Astrocyte (in vitro differentiated cells and primary cell): ENCODE measurements around the gene SPINK4. TPM values are rescaled to one million over a fixed set of nuclear protein-coding genes. Genes with fewer than 3 reads are reported as not detected.

ENCODE experiments used
- DNase-seq: peaks from one replicate; pipeline ENCODE4 v3.0.0-alpha.2; 2010; ENCODE audit warnings: low read depth
- FAIRE-seq: peaks from 2 replicates; lab custom pipeline; 2011; peaks lifted over from hg19 to GRCh38; lab: Jason Lieb, UNC
- H2AFZ ChIP-seq: 2 replicates; pipeline ENCODE4 v1.6.0; 2012; ENCODE audit warnings: low read depth, low read length, inconsistent platforms
- H3K27ac ChIP-seq: 2 replicates; pipeline ENCODE4 v1.5.1; 2011; ENCODE audit warnings: low read depth, low read length, inconsistent platforms
- H3K27me3 ChIP-seq: 2 replicates; pipeline ENCODE4 v1.6.0; 2011; ENCODE audit warnings: low read length, inconsistent platforms; ENCODE audit not compliant: insufficient read depth
- H3K36me3 ChIP-seq: 2 replicates; pipeline ENCODE4 v1.5.1; 2011; ENCODE audit warnings: low read length, inconsistent platforms; ENCODE audit not compliant: insufficient read depth
- H3K4me1 ChIP-seq: 2 replicates; pipeline ENCODE4 v1.5.1; 2011; ENCODE audit warnings: low read length, inconsistent platforms; ENCODE audit not compliant: insufficient read depth
- H3K4me2 ChIP-seq: 2 replicates; pipeline ENCODE4 v1.6.0; 2012; ENCODE audit warnings: low read length, inconsistent platforms
- H3K4me3 ChIP-seq: 2 replicates; pipeline ENCODE4 v1.5.1; 2011; ENCODE audit warnings: low read depth, mild to moderate bottlenecking, low read length, inconsistent platforms; ENCODE audit not compliant: insufficient read depth
- H3K79me2 ChIP-seq: 2 replicates; pipeline ENCODE4 v1.6.0; 2012; ENCODE audit warnings: mild to moderate bottlenecking, low read length, inconsistent platforms; ENCODE audit not compliant: insufficient read depth
- H3K9ac ChIP-seq: 2 replicates; pipeline ENCODE4 v1.6.0; 2012; ENCODE audit warnings: mild to moderate bottlenecking, low read length, inconsistent platforms
- H3K9me3 ChIP-seq: 2 replicates; pipeline ENCODE4 v1.5.1; 2012; ENCODE audit warnings: low read depth, mild to moderate bottlenecking, low read length, inconsistent platforms; ENCODE audit not compliant: insufficient read depth
- H4K20me1 ChIP-seq: 2 replicates; pipeline ENCODE4 v1.6.0; 2012; ENCODE audit warnings: low read length, inconsistent platforms; ENCODE audit not compliant: insufficient read depth
- H3K27ac Mint-ChIP-seq: one replicate; pipeline ENCODE4 v1.8.0; 2021; ENCODE audit warnings: mild to moderate bottlenecking, mixed read lengths; ENCODE audit not compliant: unreplicated experiment
- H3K27me3 Mint-ChIP-seq: one replicate; pipeline ENCODE4 v1.8.0; 2021; ENCODE audit warnings: low read depth, mixed read lengths; ENCODE audit not compliant: unreplicated experiment
- H3K36me3 Mint-ChIP-seq: one replicate; pipeline ENCODE4 v1.8.0; 2021; ENCODE audit warnings: low read depth, mixed read lengths; ENCODE audit not compliant: unreplicated experiment
- H3K4me1 Mint-ChIP-seq: one replicate; pipeline ENCODE4 v1.8.0; 2021; ENCODE audit warnings: low read depth, mixed read lengths; ENCODE audit not compliant: unreplicated experiment
- H3K4me3 Mint-ChIP-seq: one replicate; pipeline ENCODE4 v1.8.0; 2021; ENCODE audit warnings: mild to moderate bottlenecking, moderate library complexity, mixed read lengths; ENCODE audit not compliant: unreplicated experiment
- H3K9me3 Mint-ChIP-seq: one replicate; pipeline ENCODE4 v1.8.0; 2021; ENCODE audit warnings: mild to moderate bottlenecking, mixed read lengths; ENCODE audit not compliant: unreplicated experiment
- CTCF ChIP-seq: IDR thresholded peaks from 2 replicates; pipeline ENCODE4 v1.5.1; 2011; ENCODE audit warnings: low read depth, mild to moderate bottlenecking, inconsistent platforms, low read length, moderate library complexity; ENCODE audit not compliant: insufficient read depth
- EZH2 ChIP-seq: IDR thresholded peaks from 2 replicates; pipeline ENCODE4 v1.6.1; 2012; ENCODE audit warnings: mild to moderate bottlenecking, low read length, inconsistent platforms; ENCODE audit not compliant: insufficient read depth
- total RNA-seq: library from RNA; stranded (reverse); gene quantifications from 2 replicates; pipeline ENCODE4 v1.2.1, GENCODE V29; 2021

Gene SPINK4
- total RNA-seq, 1 donor from 2014 or later, result not detected

- Mint-ChIP-seq H3K9me3 (no peaks in the 10 kb centered on the region), H3K27ac (no peak overlapping the region), H3K4me1 (no peaks in the 10 kb centered on the region), H3K36me3 (peaks cover 7% of the 10 kb centered on the region), H3K27me3 (no peaks in the 10 kb centered on the region), H3K4me3 (no peak overlapping the region)
- TF ChIP-seq CTCF, result no peak
- no peak for TF ChIP-seq EZH2
- H3K36me3 ChIP-seq, result peaks cover 16% of the 10 kb centered on the region
- H3K4me2 ChIP-seq, result no peak overlapping the region
- no peak for DNase-seq
- no peaks in the 10 kb centered on the region for H4K20me1 ChIP-seq
- H3K27ac ChIP-seq, result no peak overlapping the region
- H3K79me2 ChIP-seq, result peaks cover 1% of the 10 kb centered on the region
- no peak for FAIRE-seq
- peaks cover 3% of the 10 kb centered on the region for H3K4me1 ChIP-seq
- H3K27me3 ChIP-seq, result no peaks in the 10 kb centered on the region
- H3K9ac ChIP-seq, result no peak overlapping the region
- H3K9me3 ChIP-seq, result no peaks in the 10 kb centered on the region
- H3K4me3 ChIP-seq, result no peak overlapping the region
- H2AFZ ChIP-seq, result no peak overlapping the region
Observed at GRCh38 chr9:33285502-33285901, 45.5 kb downstream of the SPINK4 start.

- peaks cover 9% of the 10 kb centered on the region for H3K4me1 Mint-ChIP-seq
- H3K9ac ChIP-seq, result no peak overlapping the region
- H3K27ac Mint-ChIP-seq, result peak overlapping the region; percentile 50
- H3K4me2 ChIP-seq, result no peak overlapping the region
- no peak overlapping the region for H3K27ac ChIP-seq
- H4K20me1 ChIP-seq, result no peaks in the 10 kb centered on the region
- peaks cover 10% of the 10 kb centered on the region for H3K36me3 ChIP-seq
- H3K36me3 Mint-ChIP-seq, result peaks cover 6% of the 10 kb centered on the region
- DNase-seq (peak; percentile 38), FAIRE-seq (no peak)
- H3K9me3 ChIP-seq, result no peaks in the 10 kb centered on the region
- no peaks in the 10 kb centered on the region for H3K9me3 Mint-ChIP-seq
- no peak overlapping the region for H3K4me3 ChIP-seq
- H2AFZ ChIP-seq, result no peak overlapping the region
- peaks cover 17% of the 10 kb centered on the region for H3K79me2 ChIP-seq
- TF ChIP-seq EZH2 (no peak), CTCF (peak; percentile 68)
- no peak overlapping the region for H3K4me3 Mint-ChIP-seq
- H3K27me3 Mint-ChIP-seq, result no peaks in the 10 kb centered on the region
- H3K4me1 ChIP-seq, result peaks cover 6% of the 10 kb centered on the region
- no peaks in the 10 kb centered on the region for H3K27me3 ChIP-seq
Observed at GRCh38 chr9:33287087-33287490, 47.1 kb downstream of the SPINK4 start.

- H3K4me2 ChIP-seq, result no peak overlapping the region
Observed at GRCh38 chr9:33288235-33288634, 48.3 kb downstream of the SPINK4 start.

More at GRCh38 chr9:33288235-33288634, 48.3 kb downstream of the SPINK4 start:
- no peak for DNase-seq
- no peak for TF ChIP-seq EZH2
- TF ChIP-seq CTCF, result no peak
- H3K27ac Mint-ChIP-seq, result no peak overlapping the region
- peaks cover 28% of the 10 kb centered on the region for H3K79me2 ChIP-seq
- no peak overlapping the region for H3K4me3 ChIP-seq
- no peaks in the 10 kb centered on the region for H3K27me3 Mint-ChIP-seq
- peaks cover 17% of the 10 kb centered on the region for H3K4me1 Mint-ChIP-seq
- H3K4me3 Mint-ChIP-seq, result no peak overlapping the region
- H3K9me3 ChIP-seq, result no peaks in the 10 kb centered on the region
- no peak for FAIRE-seq
- H4K20me1 ChIP-seq, result no peaks in the 10 kb centered on the region
- no peak overlapping the region for H3K27ac ChIP-seq
- H3K36me3 Mint-ChIP-seq, result peaks cover 6% of the 10 kb centered on the region
- H3K27me3 ChIP-seq, result no peaks in the 10 kb centered on the region
- no peaks in the 10 kb centered on the region for H3K9me3 Mint-ChIP-seq
- no peak overlapping the region for H2AFZ ChIP-seq
- peaks cover 6% of the 10 kb centered on the region for H3K4me1 ChIP-seq
- H3K9ac ChIP-seq, result no peak overlapping the region
- peaks cover 5% of the 10 kb centered on the region for H3K36me3 ChIP-seq
